Stomach (tissue), 4 donors: ENCODE results near the gene SORCS3.

Experiments used
- EP300 ChIP-seq: sonication (generic); formaldehyde crosslinking; IDR thresholded peaks from one replicate; pipeline ENCODE4 v1.6.1; 2017; ENCODE audit warnings: antibody characterized with exemption
- POLR2A ChIP-seq, 4 donors: fragments of 450-650 bp; IDR thresholded peaks; one replicate each; pipeline ENCODE4 v1.6.1; 2016; ENCODE audit warnings: antibody characterized with exemption in 4 of 4, control low read depth in 2 of 4, mild to moderate bottlenecking in 1 of 4, moderate library complexity in 1 of 4
- POLR2AphosphoS5 ChIP-seq, 3 donors: sonication (generic); formaldehyde crosslinking; IDR thresholded peaks; one replicate each; pipeline ENCODE4 v1.6.1; 2016; ENCODE audit warnings: antibody characterized with exemption in 3 of 3
- TF ChIP-seq, protein P1 (sequence below), 7 experiments: fragments of 450-650 bp in 4 of 7; fragments of 200-600 bp in 3 of 7; sonication (generic) in 3 of 7; IDR thresholded peaks; one replicate each; pipeline ENCODE4 v1.5.1; 2016 to 2019; ENCODE audit warnings: antibody characterized with exemption in 7 of 7, control low read depth in 2 of 7, mild to moderate bottlenecking in 1 of 7

DNA sequence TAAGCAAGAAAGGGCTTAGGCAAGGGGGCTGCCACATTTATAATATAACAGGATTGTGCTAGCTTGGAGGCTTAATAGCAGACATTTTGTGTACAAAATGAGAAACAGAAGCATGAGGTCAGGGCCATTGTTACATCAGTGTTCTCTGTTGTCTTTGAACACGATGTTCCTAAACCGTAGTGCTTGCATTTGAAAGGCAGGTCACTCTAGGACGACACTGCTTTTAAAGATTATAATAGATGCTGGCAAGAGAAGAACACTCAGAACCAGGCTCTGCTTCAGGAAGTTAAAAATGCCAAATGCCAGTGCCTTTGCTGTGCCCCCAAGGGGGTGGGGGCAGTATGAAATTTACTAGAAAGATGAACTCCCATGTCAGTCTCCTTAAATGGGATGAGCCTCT is 91.1 kb downstream of the SORCS3 start:
- TF ChIP-seq, protein P1, sequence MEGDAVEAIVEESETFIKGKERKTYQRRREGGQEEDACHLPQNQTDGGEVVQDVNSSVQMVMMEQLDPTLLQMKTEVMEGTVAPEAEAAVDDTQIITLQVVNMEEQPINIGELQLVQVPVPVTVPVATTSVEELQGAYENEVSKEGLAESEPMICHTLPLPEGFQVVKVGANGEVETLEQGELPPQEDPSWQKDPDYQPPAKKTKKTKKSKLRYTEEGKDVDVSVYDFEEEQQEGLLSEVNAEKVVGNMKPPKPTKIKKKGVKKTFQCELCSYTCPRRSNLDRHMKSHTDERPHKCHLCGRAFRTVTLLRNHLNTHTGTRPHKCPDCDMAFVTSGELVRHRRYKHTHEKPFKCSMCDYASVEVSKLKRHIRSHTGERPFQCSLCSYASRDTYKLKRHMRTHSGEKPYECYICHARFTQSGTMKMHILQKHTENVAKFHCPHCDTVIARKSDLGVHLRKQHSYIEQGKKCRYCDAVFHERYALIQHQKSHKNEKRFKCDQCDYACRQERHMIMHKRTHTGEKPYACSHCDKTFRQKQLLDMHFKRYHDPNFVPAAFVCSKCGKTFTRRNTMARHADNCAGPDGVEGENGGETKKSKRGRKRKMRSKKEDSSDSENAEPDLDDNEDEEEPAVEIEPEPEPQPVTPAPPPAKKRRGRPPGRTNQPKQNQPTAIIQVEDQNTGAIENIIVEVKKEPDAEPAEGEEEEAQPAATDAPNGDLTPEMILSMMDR (IDR thresholded peaks at IDR 0.05): no peak
- peak; percentile 64 for TF ChIP-seq EP300
- TF ChIP-seq POLR2A (IDR thresholded peaks at IDR 0.05): no peak
- TF ChIP-seq POLR2AphosphoS5 (IDR thresholded peaks at IDR 0.05): peak; percentile 35 to 73 (median 63)
